ENCODE data around the gene FKRP.

Gene FKRP

DNA sequence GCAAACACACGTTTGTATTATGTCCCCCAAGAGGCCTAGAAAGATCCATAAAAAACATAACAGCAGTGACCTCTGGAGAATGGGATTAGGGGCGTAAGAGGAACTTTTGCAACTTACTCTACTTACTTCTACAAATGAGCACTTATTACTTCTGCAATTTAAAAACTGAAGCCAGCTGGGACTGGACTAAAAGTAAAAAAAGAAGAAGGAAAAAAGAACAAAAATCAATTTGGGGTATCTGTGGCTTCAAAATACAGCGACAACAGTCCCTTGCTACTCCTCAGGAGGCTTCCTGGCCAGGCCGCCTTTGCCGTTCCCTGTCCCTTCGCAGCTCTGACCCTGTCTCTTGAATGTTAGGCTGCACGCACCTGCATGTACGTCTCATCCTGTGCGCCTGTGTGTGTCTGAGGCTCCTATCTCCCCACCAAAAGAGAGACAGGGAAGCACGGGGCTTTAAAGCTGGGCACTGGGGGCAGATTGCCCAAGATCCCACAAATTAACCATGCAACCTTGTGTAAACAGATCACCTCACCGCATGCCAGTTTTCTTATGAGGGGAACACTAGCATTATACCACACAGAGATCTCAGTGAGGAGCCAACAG, 12.1 kb upstream of the FKRP start:
- TF ChIP-seq FOXP2 (optimal IDR thresholded peaks at IDR 0.05; ENCODE audit: borderline replicate concordance, extremely low read depth, extremely low read length, insufficient read depth) = no peak
- TF ChIP-seq POLR2AphosphoS5 (IDR thresholded peaks at IDR 0.05; ENCODE audit: low read depth, low read length) = no peak
- TF ChIP-seq TAF1 (IDR thresholded peaks at IDR 0.05; ENCODE audit: borderline replicate concordance, insufficient read depth, low read length) = no peak
- no peak for TF ChIP-seq SIN3A (IDR thresholded peaks at IDR 0.05; ENCODE audit: borderline replicate concordance, insufficient read depth, low read length)
- TF ChIP-seq, protein P1, sequence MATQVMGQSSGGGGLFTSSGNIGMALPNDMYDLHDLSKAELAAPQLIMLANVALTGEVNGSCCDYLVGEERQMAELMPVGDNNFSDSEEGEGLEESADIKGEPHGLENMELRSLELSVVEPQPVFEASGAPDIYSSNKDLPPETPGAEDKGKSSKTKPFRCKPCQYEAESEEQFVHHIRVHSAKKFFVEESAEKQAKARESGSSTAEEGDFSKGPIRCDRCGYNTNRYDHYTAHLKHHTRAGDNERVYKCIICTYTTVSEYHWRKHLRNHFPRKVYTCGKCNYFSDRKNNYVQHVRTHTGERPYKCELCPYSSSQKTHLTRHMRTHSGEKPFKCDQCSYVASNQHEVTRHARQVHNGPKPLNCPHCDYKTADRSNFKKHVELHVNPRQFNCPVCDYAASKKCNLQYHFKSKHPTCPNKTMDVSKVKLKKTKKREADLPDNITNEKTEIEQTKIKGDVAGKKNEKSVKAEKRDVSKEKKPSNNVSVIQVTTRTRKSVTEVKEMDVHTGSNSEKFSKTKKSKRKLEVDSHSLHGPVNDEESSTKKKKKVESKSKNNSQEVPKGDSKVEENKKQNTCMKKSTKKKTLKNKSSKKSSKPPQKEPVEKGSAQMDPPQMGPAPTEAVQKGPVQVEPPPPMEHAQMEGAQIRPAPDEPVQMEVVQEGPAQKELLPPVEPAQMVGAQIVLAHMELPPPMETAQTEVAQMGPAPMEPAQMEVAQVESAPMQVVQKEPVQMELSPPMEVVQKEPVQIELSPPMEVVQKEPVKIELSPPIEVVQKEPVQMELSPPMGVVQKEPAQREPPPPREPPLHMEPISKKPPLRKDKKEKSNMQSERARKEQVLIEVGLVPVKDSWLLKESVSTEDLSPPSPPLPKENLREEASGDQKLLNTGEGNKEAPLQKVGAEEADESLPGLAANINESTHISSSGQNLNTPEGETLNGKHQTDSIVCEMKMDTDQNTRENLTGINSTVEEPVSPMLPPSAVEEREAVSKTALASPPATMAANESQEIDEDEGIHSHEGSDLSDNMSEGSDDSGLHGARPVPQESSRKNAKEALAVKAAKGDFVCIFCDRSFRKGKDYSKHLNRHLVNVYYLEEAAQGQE (IDR thresholded peaks at IDR 0.05; ENCODE audit: insufficient read depth in 1 of 2, low read depth in 2 of 2, low read length in 2 of 2) = no peak

DNA sequence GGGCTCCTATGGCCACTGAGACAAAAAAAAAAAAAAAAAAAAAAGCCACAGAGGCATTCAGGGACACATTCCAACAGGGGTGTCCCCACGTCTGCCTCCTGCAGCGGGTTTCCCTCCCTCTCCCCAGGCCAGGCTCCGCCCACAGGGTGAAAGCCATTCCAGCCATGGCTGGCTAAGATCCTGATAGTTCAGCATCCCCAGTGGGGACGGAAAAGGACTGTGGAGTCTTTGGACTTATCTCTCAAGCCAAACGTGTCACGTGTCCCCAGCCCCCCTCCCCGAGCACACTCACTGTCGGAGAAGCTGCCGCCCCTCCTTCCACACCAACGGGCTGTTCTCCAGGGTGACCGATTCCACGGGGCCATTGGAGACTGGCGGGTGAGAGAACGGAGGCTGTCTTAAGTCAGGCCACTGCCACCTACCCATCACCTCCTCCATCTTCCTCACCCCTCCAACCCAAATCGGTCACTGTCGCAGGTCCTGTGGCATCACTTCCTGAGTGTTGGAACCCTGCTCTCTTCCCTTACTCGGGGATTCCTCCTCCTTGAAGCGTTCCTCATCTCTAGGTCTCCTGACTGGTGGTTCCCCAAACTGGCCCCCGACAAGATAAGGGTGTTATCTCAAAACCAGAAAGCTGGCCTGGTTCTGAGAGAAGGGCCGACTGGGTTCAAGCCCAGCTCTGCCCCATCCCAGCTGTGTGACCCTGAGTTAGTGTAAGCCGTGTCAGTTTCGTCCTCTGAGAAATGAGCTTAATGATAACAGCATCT, 9.1 kb upstream of the FKRP start:
- TF ChIP-seq FOXP2 (optimal IDR thresholded peaks at IDR 0.05; ENCODE audit: borderline replicate concordance, extremely low read depth, extremely low read length, insufficient read depth) (no peak), TAF1 (IDR thresholded peaks at IDR 0.05; ENCODE audit: borderline replicate concordance, insufficient read depth, low read length) (no peak), SIN3A (IDR thresholded peaks at IDR 0.05; ENCODE audit: borderline replicate concordance, insufficient read depth, low read length) (no peak), POLR2AphosphoS5 (IDR thresholded peaks at IDR 0.05; ENCODE audit: low read depth, low read length) (no peak)
- TF ChIP-seq, protein P1 (IDR thresholded peaks at IDR 0.05; ENCODE audit: insufficient read depth in 1 of 2, low read depth in 2 of 2, low read length in 2 of 2) = no peak

DNA sequence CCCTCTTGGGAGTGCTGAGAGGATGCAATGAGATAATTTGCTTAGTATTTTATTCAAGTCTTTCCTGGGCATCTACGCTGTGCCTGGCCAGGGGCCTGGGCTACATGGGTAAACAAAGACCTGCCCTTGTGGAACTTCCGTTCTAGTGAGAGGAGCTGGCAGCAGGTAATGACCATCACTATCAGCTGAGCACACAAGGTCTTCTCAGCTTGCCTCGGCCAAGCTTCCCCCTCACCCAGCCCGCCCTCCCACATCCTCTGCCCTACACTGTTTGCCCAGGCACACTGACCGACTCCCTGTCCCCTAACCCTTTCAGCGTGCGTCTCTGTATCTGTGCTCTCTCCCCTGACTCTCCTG, 8.6 kb upstream of the FKRP start:
- no peak for TF ChIP-seq FOXP2 (optimal IDR thresholded peaks at IDR 0.05; ENCODE audit: borderline replicate concordance, extremely low read depth, extremely low read length, insufficient read depth)
- TF ChIP-seq, protein P1 (IDR thresholded peaks at IDR 0.05; ENCODE audit: insufficient read depth in 1 of 2, low read depth in 2 of 2, low read length in 2 of 2) = no peak
- TF ChIP-seq POLR2AphosphoS5 (IDR thresholded peaks at IDR 0.05; ENCODE audit: low read depth, low read length) = no peak; the same call in 1 of the 2 replicates
- no peak for TF ChIP-seq SIN3A (IDR thresholded peaks at IDR 0.05; ENCODE audit: borderline replicate concordance, insufficient read depth, low read length)
- TF ChIP-seq TAF1 (IDR thresholded peaks at IDR 0.05; ENCODE audit: borderline replicate concordance, insufficient read depth, low read length) = no peak

DNA sequence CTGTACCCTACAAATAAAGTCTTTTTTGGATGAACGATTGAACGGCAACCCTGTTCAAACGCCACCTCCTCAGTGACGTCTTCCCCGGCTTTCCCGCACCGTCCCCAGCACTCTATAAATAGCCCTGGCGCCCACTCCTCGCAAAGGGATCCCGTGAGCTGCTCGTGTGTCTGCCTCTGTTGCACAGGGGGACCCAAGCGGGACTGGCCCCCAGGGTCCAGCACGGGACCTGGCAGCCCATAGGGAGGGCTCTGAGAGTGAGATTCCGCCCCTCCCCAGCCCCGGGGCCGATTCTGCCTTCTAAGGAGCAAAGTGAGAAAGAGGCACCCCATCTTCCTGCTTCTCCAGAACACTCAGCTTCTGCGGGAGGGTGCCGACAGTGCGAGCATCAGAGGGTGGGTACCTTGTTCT, 8.1 kb upstream of the FKRP start:
- TF ChIP-seq POLR2AphosphoS5 (IDR thresholded peaks at IDR 0.05; ENCODE audit: low read depth, low read length) (no peak), TAF1 (IDR thresholded peaks at IDR 0.05; ENCODE audit: borderline replicate concordance, insufficient read depth, low read length) (no peak), SIN3A (IDR thresholded peaks at IDR 0.05; ENCODE audit: borderline replicate concordance, insufficient read depth, low read length) (no peak), FOXP2 (optimal IDR thresholded peaks at IDR 0.05; ENCODE audit: borderline replicate concordance, extremely low read depth, extremely low read length, insufficient read depth) (no peak)
- TF ChIP-seq, protein P1 (IDR thresholded peaks at IDR 0.05; ENCODE audit: insufficient read depth in 1 of 2, low read depth in 2 of 2, low read length in 2 of 2) = no peak

Data from PFSK-1 (cell line).